HL-60 (cell line): ENCODE data around the gene B3GNT8.

Source experiments
- POLR2AphosphoS5 ChIP-seq: IDR thresholded peaks from 2 replicates; pipeline ENCODE4 v1.6.1; 2012; ENCODE audit warnings: low read depth
- SPI1 ChIP-seq: IDR thresholded peaks from 2 replicates; pipeline ENCODE4 v1.6.1; 2012; ENCODE audit warnings: low read depth, mild to moderate bottlenecking, borderline replicate concordance
- TF ChIP-seq, protein P1 (sequence below): IDR thresholded peaks from one replicate; pipeline ENCODE4 v1.5.1; 2011; ENCODE audit warnings: low read length, control low read depth, inconsistent platforms; ENCODE audit not compliant: insufficient read depth
- TF ChIP-seq, protein P2 (sequence below): IDR thresholded peaks from 2 replicates; pipeline ENCODE4 v1.6.1; 2012; ENCODE audit warnings: low read depth; ENCODE audit not compliant: insufficient replicate concordance

DNA sequence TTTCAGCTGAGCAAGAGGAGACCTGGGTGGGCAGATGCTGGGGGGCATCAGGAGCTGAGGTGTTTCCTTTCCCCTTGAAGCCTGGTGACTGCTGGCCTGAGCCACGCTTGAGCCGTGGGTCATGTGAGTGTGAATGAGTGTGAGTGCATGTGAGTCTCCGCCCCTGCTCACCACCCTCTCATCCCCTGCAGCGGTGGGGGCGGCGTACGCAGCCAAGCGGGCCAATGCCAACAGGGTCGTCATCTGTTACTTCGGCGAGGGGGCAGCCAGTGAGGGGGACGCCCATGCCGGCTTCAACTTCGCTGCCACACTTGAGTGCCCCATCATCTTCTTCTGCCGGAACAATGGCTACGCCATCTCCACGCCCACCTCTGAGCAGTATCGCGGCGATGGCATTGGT lies 5.2 kb downstream of the B3GNT8 start:
- TF ChIP-seq, protein P1, sequence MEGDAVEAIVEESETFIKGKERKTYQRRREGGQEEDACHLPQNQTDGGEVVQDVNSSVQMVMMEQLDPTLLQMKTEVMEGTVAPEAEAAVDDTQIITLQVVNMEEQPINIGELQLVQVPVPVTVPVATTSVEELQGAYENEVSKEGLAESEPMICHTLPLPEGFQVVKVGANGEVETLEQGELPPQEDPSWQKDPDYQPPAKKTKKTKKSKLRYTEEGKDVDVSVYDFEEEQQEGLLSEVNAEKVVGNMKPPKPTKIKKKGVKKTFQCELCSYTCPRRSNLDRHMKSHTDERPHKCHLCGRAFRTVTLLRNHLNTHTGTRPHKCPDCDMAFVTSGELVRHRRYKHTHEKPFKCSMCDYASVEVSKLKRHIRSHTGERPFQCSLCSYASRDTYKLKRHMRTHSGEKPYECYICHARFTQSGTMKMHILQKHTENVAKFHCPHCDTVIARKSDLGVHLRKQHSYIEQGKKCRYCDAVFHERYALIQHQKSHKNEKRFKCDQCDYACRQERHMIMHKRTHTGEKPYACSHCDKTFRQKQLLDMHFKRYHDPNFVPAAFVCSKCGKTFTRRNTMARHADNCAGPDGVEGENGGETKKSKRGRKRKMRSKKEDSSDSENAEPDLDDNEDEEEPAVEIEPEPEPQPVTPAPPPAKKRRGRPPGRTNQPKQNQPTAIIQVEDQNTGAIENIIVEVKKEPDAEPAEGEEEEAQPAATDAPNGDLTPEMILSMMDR: no peak
- TF ChIP-seq, protein P2, sequence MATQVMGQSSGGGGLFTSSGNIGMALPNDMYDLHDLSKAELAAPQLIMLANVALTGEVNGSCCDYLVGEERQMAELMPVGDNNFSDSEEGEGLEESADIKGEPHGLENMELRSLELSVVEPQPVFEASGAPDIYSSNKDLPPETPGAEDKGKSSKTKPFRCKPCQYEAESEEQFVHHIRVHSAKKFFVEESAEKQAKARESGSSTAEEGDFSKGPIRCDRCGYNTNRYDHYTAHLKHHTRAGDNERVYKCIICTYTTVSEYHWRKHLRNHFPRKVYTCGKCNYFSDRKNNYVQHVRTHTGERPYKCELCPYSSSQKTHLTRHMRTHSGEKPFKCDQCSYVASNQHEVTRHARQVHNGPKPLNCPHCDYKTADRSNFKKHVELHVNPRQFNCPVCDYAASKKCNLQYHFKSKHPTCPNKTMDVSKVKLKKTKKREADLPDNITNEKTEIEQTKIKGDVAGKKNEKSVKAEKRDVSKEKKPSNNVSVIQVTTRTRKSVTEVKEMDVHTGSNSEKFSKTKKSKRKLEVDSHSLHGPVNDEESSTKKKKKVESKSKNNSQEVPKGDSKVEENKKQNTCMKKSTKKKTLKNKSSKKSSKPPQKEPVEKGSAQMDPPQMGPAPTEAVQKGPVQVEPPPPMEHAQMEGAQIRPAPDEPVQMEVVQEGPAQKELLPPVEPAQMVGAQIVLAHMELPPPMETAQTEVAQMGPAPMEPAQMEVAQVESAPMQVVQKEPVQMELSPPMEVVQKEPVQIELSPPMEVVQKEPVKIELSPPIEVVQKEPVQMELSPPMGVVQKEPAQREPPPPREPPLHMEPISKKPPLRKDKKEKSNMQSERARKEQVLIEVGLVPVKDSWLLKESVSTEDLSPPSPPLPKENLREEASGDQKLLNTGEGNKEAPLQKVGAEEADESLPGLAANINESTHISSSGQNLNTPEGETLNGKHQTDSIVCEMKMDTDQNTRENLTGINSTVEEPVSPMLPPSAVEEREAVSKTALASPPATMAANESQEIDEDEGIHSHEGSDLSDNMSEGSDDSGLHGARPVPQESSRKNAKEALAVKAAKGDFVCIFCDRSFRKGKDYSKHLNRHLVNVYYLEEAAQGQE: no peak
- TF ChIP-seq POLR2AphosphoS5 (no peak), SPI1 (no peak)
